NB4 (cell line): ENCODE data around the gene PEDS1.

Source experiments
- DNase-seq: peaks from one replicate; pipeline ENCODE4 v3.0.0; 2010; ENCODE audit warnings: low read depth
- H3K4me3 ChIP-seq: one replicate; pipeline ENCODE4 v1.5.1; 2011; ENCODE audit warnings: mild to moderate bottlenecking, low read depth, low read length, moderate library complexity
- MAX ChIP-seq: IDR thresholded peaks from 2 replicates; pipeline ENCODE4 v1.6.1; 2011; ENCODE audit warnings: low read depth, low read length
- MYC ChIP-seq: IDR thresholded peaks from 2 replicates; pipeline ENCODE4 v1.6.1; 2011; ENCODE audit warnings: low read depth, low read length
- POLR2A ChIP-seq: IDR thresholded peaks from 2 replicates; pipeline ENCODE4 v1.6.1; 2011; ENCODE audit warnings: mild to moderate bottlenecking; ENCODE audit not compliant: insufficient read length; ENCODE audit errors: extremely low read depth
- TF ChIP-seq, protein P1 (sequence below): IDR thresholded peaks from one replicate; pipeline ENCODE4 v1.5.1; 2012; ENCODE audit warnings: low read depth, low read length

The PEDS1 gene

DNA sequence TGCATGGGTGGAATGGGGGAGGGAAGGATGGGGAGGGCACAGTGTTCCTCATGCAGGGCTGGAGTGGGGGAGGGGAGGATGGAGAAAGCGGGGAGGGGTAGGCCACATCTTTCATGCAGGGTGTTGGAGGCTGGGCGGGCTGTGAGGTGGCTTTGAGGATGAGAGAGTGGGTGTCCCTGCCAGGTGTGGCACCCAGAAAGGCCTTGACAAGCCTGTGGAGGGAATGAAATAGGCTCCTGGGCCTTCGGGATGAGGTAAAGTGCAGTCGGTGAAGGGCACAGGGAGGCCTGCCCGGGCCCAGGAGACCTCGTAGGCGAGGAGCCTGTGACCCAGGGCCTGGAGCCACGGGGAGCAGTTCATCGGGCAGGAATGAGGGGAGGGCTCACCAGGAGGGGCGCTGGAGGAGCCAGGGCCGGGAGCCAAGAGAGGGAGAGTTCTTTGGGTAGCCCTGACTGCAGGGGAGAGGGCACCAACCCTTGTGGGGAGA lies 44.7 kb upstream of the PEDS1 start:
- TF ChIP-seq, protein P1, sequence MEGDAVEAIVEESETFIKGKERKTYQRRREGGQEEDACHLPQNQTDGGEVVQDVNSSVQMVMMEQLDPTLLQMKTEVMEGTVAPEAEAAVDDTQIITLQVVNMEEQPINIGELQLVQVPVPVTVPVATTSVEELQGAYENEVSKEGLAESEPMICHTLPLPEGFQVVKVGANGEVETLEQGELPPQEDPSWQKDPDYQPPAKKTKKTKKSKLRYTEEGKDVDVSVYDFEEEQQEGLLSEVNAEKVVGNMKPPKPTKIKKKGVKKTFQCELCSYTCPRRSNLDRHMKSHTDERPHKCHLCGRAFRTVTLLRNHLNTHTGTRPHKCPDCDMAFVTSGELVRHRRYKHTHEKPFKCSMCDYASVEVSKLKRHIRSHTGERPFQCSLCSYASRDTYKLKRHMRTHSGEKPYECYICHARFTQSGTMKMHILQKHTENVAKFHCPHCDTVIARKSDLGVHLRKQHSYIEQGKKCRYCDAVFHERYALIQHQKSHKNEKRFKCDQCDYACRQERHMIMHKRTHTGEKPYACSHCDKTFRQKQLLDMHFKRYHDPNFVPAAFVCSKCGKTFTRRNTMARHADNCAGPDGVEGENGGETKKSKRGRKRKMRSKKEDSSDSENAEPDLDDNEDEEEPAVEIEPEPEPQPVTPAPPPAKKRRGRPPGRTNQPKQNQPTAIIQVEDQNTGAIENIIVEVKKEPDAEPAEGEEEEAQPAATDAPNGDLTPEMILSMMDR, result no peak
- TF ChIP-seq POLR2A (no peak), MYC (no peak), MAX (no peak)
- H3K4me3 ChIP-seq, result no peak overlapping the region
- DNase-seq, result no peak

GRCh38 chr20:50197463-50198179 lies 44.1 kb upstream of the PEDS1 start:
- no peak for DNase-seq
- no peak overlapping the region for H3K4me3 ChIP-seq
- TF ChIP-seq MYC, result no peak

DNA sequence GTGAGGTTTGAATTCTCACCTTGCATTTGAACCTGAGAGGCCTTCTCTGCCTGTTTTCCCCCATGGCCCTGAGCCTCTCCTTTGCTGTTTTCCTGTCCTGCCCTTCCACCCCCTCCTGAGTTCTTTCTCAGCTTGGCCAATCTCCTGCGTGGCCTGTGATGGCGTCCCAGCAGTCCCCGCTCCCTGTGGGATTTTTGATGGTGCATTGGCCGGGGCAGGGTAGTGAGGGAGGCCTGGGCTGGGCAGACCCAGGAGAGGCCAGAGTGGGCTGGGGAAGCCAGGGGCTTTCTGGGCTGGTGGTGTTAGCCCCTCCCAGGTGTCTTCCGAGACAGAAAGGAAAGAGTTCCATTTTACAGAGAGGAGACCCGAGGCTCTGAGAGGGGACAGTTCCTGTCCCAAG lies 43.4 kb upstream of the PEDS1 start:
- no peak for DNase-seq
- H3K4me3 ChIP-seq, result no peak overlapping the region
- TF ChIP-seq, protein P1, result no peak
- no peak for TF ChIP-seq MAX
- no peak for TF ChIP-seq POLR2A
- no peak for TF ChIP-seq MYC

GRCh38 chr20:50196248-50196647 lies 42.7 kb upstream of the PEDS1 start:
- DNase-seq, result no peak
- no peak overlapping the region for H3K4me3 ChIP-seq
- TF ChIP-seq, protein P1, result no peak
- TF ChIP-seq MAX (no peak), MYC (no peak), POLR2A (no peak)

GRCh38 chr20:50195524-50196120 lies 42.1 kb upstream of the PEDS1 start:
- no peak for DNase-seq
- H3K4me3 ChIP-seq, result no peak overlapping the region
- TF ChIP-seq MAX (no peak), MYC (no peak), POLR2A (no peak)
- TF ChIP-seq, protein P1, result no peak

DNA sequence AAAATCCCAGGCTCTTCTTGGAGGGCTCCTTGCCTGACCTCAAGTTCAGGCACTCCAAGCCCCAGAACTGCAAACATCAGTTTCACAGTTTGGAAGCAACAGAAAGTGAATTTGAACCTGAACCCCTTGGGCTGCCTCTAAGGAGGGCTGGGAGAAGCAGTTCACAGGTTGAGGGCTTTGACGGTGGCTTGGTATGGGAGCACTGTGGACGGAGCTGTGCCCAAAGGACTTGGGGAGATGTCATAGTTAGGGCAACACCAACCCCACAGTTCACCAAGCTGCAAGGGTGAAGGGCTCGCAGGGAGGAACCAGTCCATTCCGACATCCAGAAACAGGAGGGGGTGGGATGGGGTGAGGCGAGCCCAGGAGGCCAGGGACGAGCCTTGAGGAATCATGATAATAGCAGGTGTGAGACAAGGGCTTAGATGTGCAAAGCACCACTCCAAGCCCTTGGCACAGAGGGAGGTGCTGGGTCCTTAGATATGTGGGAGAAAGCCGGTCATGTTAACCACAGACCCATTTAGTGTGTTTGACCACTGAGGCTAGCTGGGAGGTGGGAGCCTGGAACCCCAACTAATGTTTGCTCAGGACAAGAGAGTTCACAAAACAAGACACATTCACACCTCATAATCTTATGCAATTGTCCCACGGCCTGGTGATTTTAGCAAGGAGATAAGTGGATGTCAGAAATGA lies 41.5 kb upstream of the PEDS1 start:
- TF ChIP-seq POLR2A (no peak), MYC (no peak), MAX (no peak)
- TF ChIP-seq, protein P1, result no peak
- H3K4me3 ChIP-seq, result no peak overlapping the region
- DNase-seq, result no peak
